GM12878 (cell line): ENCODE results near the gene SLC36A2.

Source experiments
- ASH2L ChIP-seq: fragments of 300-600, 200-600 bp; sonication (generic); IDR thresholded peaks from 2 replicates; pipeline ENCODE4 v1.6.1; 2017; ENCODE audit warnings: low read depth, mild to moderate bottlenecking, borderline replicate concordance
- CEBPB ChIP-seq, 2 experiments: fragments of 150-350 bp in 1 of 2; IDR thresholded peaks; 2 replicates each; pipeline ENCODE4 v1.6.1; 2012 to 2014; ENCODE audit warnings: low read depth in 2 of 2, low read length in 2 of 2, borderline replicate concordance in 1 of 2, inconsistent platforms in 1 of 2
- CHD4 ChIP-seq: fragments of 200-600 bp; sonication (generic); IDR thresholded peaks from 2 replicates; pipeline ENCODE4 v1.6.1; 2016; ENCODE audit warnings: mild to moderate bottlenecking
- CTCF ChIP-seq, 3 experiments: IDR thresholded peaks in 2 of 3; conservative IDR thresholded peaks in 1 of 3; 2 replicates each; pipeline ENCODE4 v1.5.1; 2011; ENCODE audit warnings: low read depth in 3 of 3, low read length in 3 of 3, mild to moderate bottlenecking in 3 of 3, control low read depth in 2 of 3, moderate library complexity in 2 of 3, inconsistent platforms in 1 of 3, mixed read lengths in 1 of 3; ENCODE audit not compliant: control insufficient read depth in 2 of 3, insufficient read depth in 1 of 3; ENCODE audit errors: extremely low read depth in 1 of 3
- DPF2 ChIP-seq: fragments of 450-650 bp; IDR thresholded peaks from 2 replicates; pipeline ENCODE4 v1.6.1; 2017; ENCODE audit warnings: mild to moderate bottlenecking
- GATAD2B ChIP-seq: fragments of 450-650 bp; conservative IDR thresholded peaks from 2 replicates; pipeline ENCODE4 v1.6.1; 2017; ENCODE audit warnings: low read depth, mild to moderate bottlenecking, moderate library complexity
- NFYB ChIP-seq: IDR thresholded peaks from 2 replicates; pipeline ENCODE4 v1.6.1; 2011; ENCODE audit warnings: low read depth, mild to moderate bottlenecking, low read length, improper control_type of control experiment, moderate library complexity; ENCODE audit not compliant: insufficient read depth
- NR2C2 ChIP-seq: IDR thresholded peaks from 2 replicates; pipeline ENCODE4 v1.6.1; 2011; ENCODE audit warnings: borderline replicate concordance, low read depth; ENCODE audit not compliant: control insufficient read depth, insufficient read length
- RAD21 ChIP-seq: IDR thresholded peaks from 2 replicates; pipeline ENCODE4 v1.6.1; 2011; ENCODE audit warnings: mild to moderate bottlenecking, low read depth, low read length, moderate library complexity; ENCODE audit not compliant: insufficient read depth
- SMC3 ChIP-seq: IDR thresholded peaks from 2 replicates; pipeline ENCODE4 v1.6.1; 2011; ENCODE audit warnings: low read length, improper control_type of control experiment, borderline replicate concordance
- SP1 ChIP-seq: IDR thresholded peaks from one replicate; pipeline ENCODE4 v1.6.1; 2011; ENCODE audit warnings: low read depth, low read length
- TF ChIP-seq, protein P1 (sequence below): IDR thresholded peaks from 2 replicates; pipeline ENCODE4 v1.6.1; 2011; ENCODE audit warnings: low read depth, low read length, improper control_type of control experiment, borderline replicate concordance

DNA sequence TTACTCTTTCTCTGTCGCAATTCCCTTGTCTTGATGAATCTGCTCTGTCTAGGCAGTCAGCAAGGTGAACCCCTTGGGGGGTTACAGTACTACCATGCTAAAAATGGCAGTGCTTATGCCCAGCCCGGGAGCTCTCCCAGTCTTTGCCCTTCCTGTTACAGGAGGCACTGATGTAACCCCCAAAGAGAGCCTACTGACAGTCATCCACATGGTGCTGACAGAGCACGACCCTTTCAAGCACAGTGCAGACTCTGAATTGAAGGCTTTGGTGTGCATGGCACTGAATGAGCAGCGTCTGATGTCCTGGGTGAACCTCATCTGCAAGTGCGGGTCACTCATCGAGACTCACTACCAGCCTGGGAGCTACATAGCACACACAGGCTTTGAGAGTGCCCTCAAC, 34.5 kb upstream of the SLC36A2 start:
- TF ChIP-seq CTCF (IDR thresholded peaks at IDR 0.05 in 2 of 3, conservative IDR thresholded peaks at IDR 0.05 in 1 of 3; ENCODE audit: control insufficient read depth in 2 of 3, extremely low read depth in 1 of 3, insufficient read depth in 1 of 3, low read depth in 3 of 3, low read length in 3 of 3) (no peak), DPF2 (no peak), GATAD2B (no peak), CEBPB (IDR thresholded peaks at IDR 0.05; ENCODE audit: borderline replicate concordance in 1 of 2, low read depth in 2 of 2, low read length in 2 of 2) (no peak), ASH2L (no peak), CHD4 (no peak), NFYB (no peak), SP1 (no peak), RAD21 (no peak), NR2C2 (no peak), SMC3 (no peak)
- TF ChIP-seq, protein P1, sequence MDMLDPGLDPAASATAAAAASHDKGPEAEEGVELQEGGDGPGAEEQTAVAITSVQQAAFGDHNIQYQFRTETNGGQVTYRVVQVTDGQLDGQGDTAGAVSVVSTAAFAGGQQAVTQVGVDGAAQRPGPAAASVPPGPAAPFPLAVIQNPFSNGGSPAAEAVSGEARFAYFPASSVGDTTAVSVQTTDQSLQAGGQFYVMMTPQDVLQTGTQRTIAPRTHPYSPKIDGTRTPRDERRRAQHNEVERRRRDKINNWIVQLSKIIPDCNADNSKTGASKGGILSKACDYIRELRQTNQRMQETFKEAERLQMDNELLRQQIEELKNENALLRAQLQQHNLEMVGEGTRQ, result no peak
